Nephron (organoid): ENCODE data around the gene TSPOAP1.

Experiments used
- H3K27ac Mint-ChIP-seq, 3 experiments: 2 replicates each; pipeline ENCODE4 v1.8.0; 2020; ENCODE audit warnings: mixed read lengths in 3 of 3, mild to moderate bottlenecking in 2 of 3, moderate library complexity in 1 of 3
- H3K27me3 Mint-ChIP-seq: 2 replicates; pipeline ENCODE4 v1.8.0; 2021; ENCODE audit warnings: low read depth, mild to moderate bottlenecking, moderate library complexity, mixed read lengths
- H3K36me3 Mint-ChIP-seq: 2 replicates; pipeline ENCODE4 v1.8.0; 2020; ENCODE audit warnings: low read depth, mixed read lengths
- H3K4me1 Mint-ChIP-seq: 2 replicates; pipeline ENCODE4 v1.8.0; 2020; ENCODE audit warnings: mixed read lengths
- H3K4me3 Mint-ChIP-seq, 3 experiments: 2 replicates each; pipeline ENCODE4 v1.8.0; 2020; ENCODE audit warnings: mild to moderate bottlenecking in 3 of 3, mixed read lengths in 3 of 3, moderate library complexity in 2 of 3
- H3K9me3 Mint-ChIP-seq: 2 replicates; pipeline ENCODE4 v1.8.0; 2020; ENCODE audit warnings: mixed read lengths
- CTCF ChIP-seq, 3 experiments: fragments of 200-600 bp; sonication (generic); IDR thresholded peaks; one replicate each; pipeline ENCODE4 v1.5.0; 2021; ENCODE audit warnings: antibody characterized with exemption in 3 of 3; ENCODE audit not compliant: unreplicated experiment in 3 of 3

Gene TSPOAP1

GRCh38 chr17:58364270-58364942 is 35.8 kb upstream of the TSPOAP1 start:
- H3K9me3 Mint-ChIP-seq = no peaks in the 10 kb centered on the region
- peaks cover 6% of the 10 kb centered on the region for H3K27me3 Mint-ChIP-seq
- no peak overlapping the region for H3K4me3 Mint-ChIP-seq
- H3K27ac Mint-ChIP-seq = peak overlapping the region in 2 of 3 experiments; percentile 7 to 45
- no peaks in the 10 kb centered on the region for H3K36me3 Mint-ChIP-seq
- no peak for TF ChIP-seq CTCF (IDR thresholded peaks at IDR 0.05; ENCODE audit: unreplicated experiment in 3 of 3)
- no peaks in the 10 kb centered on the region for H3K4me1 Mint-ChIP-seq

GRCh38 chr17:58363457-58364185 is 35.0 kb upstream of the TSPOAP1 start:
- no peaks in the 10 kb centered on the region for H3K9me3 Mint-ChIP-seq
- no peak for TF ChIP-seq CTCF (IDR thresholded peaks at IDR 0.05; ENCODE audit: unreplicated experiment in 3 of 3)
- peaks cover 6% of the 10 kb centered on the region for H3K27me3 Mint-ChIP-seq
- no peak overlapping the region for H3K27ac Mint-ChIP-seq
- no peaks in the 10 kb centered on the region for H3K36me3 Mint-ChIP-seq
- H3K4me3 Mint-ChIP-seq = no peak overlapping the region
- no peaks in the 10 kb centered on the region for H3K4me1 Mint-ChIP-seq

DNA sequence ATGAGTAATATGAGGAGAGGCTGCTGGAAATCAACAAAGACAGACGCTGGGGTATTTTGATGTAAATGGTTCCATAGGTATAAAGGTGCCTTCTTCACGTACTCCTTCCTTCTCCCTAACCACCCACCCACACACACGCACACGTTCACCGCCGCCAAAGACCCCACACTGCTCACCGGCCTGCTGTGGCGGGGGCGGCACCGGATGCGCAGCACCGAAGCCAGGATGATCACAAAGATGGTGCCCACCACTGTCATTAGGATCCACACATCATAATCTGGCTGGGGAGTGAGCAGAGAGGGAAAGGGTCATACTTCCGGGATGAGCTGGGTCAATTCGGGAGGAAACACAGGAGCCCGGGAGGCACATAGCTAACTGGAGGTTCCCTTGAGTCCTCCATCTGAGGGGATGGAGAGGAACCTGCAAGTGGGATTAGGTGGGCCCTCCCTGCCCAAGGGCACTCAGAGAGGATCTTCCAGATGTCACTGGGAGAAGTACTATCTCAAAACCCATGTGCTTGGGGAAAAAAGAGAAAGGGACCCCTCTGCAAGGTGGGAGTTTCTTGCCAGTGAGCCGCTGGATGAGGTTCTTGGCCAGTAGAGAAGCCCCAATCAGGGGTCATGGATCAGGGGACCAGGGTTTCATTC is 33.9 kb upstream of the TSPOAP1 start:
- no peak for TF ChIP-seq CTCF (IDR thresholded peaks at IDR 0.05; ENCODE audit: unreplicated experiment in 3 of 3)
- Mint-ChIP-seq H3K4me1 (no peaks in the 10 kb centered on the region), H3K4me3 (no peak overlapping the region), H3K36me3 (no peaks in the 10 kb centered on the region), H3K27me3 (peaks cover 1% of the 10 kb centered on the region), H3K9me3 (no peaks in the 10 kb centered on the region), H3K27ac (no peak overlapping the region)

DNA sequence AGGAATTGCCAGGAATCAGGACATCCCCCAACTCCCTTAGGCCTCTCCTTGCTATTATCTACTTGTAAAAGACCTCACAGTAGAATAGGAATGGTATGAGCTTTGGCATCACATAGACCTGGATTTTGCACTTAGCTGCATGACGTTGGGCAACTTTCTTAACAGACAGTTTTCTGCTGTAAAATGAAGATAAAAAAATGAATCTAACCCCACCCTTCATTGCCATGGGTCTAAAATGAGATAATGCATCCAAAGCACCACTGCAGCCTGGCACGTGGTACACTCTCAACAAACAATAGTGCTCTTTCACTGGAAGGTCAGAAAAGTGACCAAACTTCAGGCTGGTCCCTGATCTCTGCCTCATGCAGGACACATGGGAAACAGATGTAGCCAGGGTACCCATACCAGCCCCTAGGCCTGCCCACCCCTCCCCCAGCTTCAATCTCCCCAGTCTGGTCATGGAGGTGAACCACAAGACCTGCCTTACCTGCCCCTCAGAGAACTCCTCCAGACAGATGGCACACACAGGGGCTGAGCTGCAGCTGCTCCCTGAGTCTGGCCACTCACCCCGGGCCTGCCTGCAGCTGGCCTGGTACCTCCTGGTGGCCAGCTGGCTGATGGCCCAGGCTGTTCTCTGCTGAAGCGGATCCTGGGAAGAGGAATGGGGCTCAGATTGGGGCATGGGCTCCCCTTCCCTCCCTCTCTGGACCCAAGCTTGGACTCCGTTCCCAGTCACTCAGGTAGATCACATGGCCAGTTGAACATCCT is 31.9 kb upstream of the TSPOAP1 start:
- Mint-ChIP-seq H3K9me3 (no peaks in the 10 kb centered on the region), H3K27me3 (no peaks in the 10 kb centered on the region), H3K4me3 (no peak overlapping the region), H3K27ac (no peak overlapping the region), H3K36me3 (no peaks in the 10 kb centered on the region), H3K4me1 (no peaks in the 10 kb centered on the region)
- TF ChIP-seq CTCF (IDR thresholded peaks at IDR 0.05; ENCODE audit: unreplicated experiment in 3 of 3) = no peak

GRCh38 chr17:58358408-58359172 is 30.0 kb upstream of the TSPOAP1 start:
- H3K4me3 Mint-ChIP-seq = no peak overlapping the region

More at GRCh38 chr17:58358408-58359172, 30.0 kb upstream of the TSPOAP1 start:
- Mint-ChIP-seq H3K4me1 (peaks cover 6% of the 10 kb centered on the region), H3K36me3 (no peaks in the 10 kb centered on the region), H3K27me3 (no peaks in the 10 kb centered on the region), H3K9me3 (no peaks in the 10 kb centered on the region), H3K27ac (no peak overlapping the region)
- no peak for TF ChIP-seq CTCF (IDR thresholded peaks at IDR 0.05; ENCODE audit: unreplicated experiment in 3 of 3)
